Naive B cell (primary cell): Measurements from ENCODE around the gene EHBP1L1. TPM values are rescaled to one million over a fixed set of nuclear protein-coding genes. Genes with fewer than 3 reads are reported as not detected.
A peak's percentile ranks its signal among the peaks of the same experiment; 100 is the strongest.

ENCODE experiments used
- ATAC-seq, 2 donors: fragments of 150-1000 bp; cut with Tn5 transposase; 2 replicates each; pipeline ENCODE4 v1.10.0; 2021; ENCODE audit warnings: low read depth in 2 of 2, mild to moderate bottlenecking in 2 of 2, moderate library complexity in 2 of 2
- DNase-seq: peaks from one replicate; pipeline ENCODE4 v3.0.0; 2022
- H3K27ac Mint-ChIP-seq, 6 donors: one replicate each; pipeline ENCODE4 v1.8.0; 2020 to 2022; ENCODE audit warnings: mild to moderate bottlenecking in 6 of 6, mixed read lengths in 6 of 6, moderate library complexity in 5 of 6, inconsistent platforms in 2 of 6
- H3K27me3 Mint-ChIP-seq, 3 donors: one replicate each; pipeline ENCODE4 v1.8.0; 2021 to 2022; ENCODE audit warnings: mixed read lengths in 3 of 3, mild to moderate bottlenecking in 1 of 3
- H3K36me3 Mint-ChIP-seq, 2 donors: one replicate each; pipeline ENCODE4 v1.8.0; 2020 to 2022; ENCODE audit warnings: mixed read lengths in 2 of 2, inconsistent platforms in 1 of 2, mild to moderate bottlenecking in 1 of 2
- H3K4me1 Mint-ChIP-seq, 3 donors: one replicate each; pipeline ENCODE4 v1.8.0; 2020 to 2022; ENCODE audit warnings: mixed read lengths in 3 of 3, inconsistent platforms in 1 of 3, mild to moderate bottlenecking in 1 of 3, moderate library complexity in 1 of 3
- H3K4me3 Mint-ChIP-seq, 8 donors: one replicate each; pipeline ENCODE4 v1.8.0; 2020 to 2022; ENCODE audit warnings: mild to moderate bottlenecking in 8 of 8, mixed read lengths in 8 of 8, moderate library complexity in 8 of 8, inconsistent platforms in 2 of 8
- H3K9me3 Mint-ChIP-seq, 7 donors: one replicate each; pipeline ENCODE4 v1.8.0; 2020 to 2022; ENCODE audit warnings: mixed read lengths in 7 of 7, mild to moderate bottlenecking in 5 of 7, inconsistent platforms in 2 of 7, moderate library complexity in 1 of 7
- polyA plus RNA-seq, 6 donors: library from polyadenylated mRNA; unstranded; fragments of 300-500 nt; fragmentation: Illumina TruSeq; gene quantifications; one replicate each; pipeline ENCODE4 v1.2.3, GENCODE V29; 2021; ENCODE audit warnings: low read depth in 6 of 6

EHBP1L1 gene
- polyA plus RNA-seq, 6 donors from 2014 or later = 5.5 to 18.3 (median 11.6) TPM

DNA sequence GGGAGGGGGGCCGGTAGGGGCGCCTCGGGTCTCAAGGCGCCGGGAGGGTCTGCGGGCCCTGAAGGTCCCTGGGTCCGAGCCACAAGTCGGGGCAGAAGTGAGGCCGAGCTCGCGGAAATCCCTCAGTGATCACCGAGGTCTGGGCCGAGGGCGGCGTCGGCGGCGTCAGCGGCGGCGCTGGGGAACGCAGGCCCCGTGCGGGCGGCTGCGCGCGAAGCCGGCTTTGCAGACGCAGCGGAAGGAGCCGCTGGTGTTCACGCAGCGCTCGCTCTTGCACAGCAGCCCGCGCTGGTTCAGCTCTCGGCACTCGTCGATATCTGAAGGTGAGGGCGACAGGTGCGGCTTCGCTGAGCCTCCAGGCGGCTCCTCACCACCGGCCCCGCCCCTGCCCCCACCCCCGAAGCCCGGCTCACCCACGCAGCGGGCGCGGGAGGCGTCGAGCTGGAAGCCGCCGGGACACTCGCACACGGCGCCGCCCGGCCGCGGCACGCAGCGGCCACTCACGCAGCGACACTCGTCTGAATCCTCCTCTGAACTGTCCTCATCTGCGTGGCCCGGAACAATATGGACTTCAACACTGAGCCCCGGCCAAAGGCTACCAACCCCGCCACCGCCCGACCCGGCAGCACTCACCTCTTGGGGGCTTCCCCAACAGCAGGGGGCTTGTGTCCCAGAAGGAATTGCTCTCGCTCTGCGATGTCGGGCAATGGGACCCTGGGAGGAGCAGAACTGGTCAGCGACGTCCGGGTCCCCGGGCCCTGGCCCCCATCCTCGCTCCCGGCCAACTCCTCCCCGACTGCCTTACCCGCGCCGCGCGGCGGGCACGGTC is 36.7 kb upstream of the EHBP1L1 start:
- ATAC-seq (no peak), DNase-seq (no peak)
- Mint-ChIP-seq H3K36me3 (no peaks in the 10 kb centered on the region), H3K9me3 (no peaks in the 10 kb centered on the region), H3K4me1 (peaks cover 26 to 38% (median 37%) of the 10 kb centered on the region in 3 donors), H3K27ac (peak overlapping the region in 2 of 6 donors; percentile 61 to 97), H3K4me3 (peak overlapping the region in 6 of 8 donors; percentile 15 to 79 (median 65)), H3K27me3 (no peaks in the 10 kb centered on the region)

DNA sequence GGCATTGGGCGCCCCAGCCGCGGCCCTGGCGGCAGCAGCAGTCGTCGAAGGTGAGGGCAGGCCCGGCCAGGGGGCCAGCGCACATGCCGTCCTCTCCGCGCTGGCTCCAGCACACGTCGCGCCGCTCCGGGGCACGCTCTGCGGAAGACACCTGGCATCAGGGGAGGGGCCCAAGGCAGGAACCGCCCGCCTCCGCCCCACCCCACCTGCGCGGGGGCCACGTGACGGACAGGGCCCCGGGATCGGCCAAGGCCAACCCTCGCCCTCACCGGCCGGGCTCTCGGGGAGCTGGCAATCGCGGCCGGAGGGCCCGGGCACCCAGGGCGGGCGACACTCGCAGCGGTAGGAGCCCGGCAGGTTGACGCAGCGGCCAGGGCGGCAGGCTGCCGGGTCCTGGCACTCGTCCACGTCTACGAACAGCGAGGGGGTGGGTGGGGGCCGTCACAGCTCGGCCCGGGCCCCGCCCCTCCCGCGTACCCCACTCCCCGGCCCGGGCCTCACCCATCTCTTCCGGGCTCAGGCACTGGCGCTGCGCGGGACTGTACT is 36.0 kb upstream of the EHBP1L1 start:
- Mint-ChIP-seq H3K9me3 (no peaks in the 10 kb centered on the region), H3K4me3 (peak overlapping the region; percentile 79 to 95 (median 90)), H3K27me3 (no peaks in the 10 kb centered on the region), H3K36me3 (no peaks in the 10 kb centered on the region), H3K4me1 (peaks cover 27 to 40% (median 39%) of the 10 kb centered on the region in 3 donors), H3K27ac (peak overlapping the region; percentile 66 to 99 (median 94))
- ATAC-seq (peak; percentile 71 to 74), DNase-seq (no peak)

DNA sequence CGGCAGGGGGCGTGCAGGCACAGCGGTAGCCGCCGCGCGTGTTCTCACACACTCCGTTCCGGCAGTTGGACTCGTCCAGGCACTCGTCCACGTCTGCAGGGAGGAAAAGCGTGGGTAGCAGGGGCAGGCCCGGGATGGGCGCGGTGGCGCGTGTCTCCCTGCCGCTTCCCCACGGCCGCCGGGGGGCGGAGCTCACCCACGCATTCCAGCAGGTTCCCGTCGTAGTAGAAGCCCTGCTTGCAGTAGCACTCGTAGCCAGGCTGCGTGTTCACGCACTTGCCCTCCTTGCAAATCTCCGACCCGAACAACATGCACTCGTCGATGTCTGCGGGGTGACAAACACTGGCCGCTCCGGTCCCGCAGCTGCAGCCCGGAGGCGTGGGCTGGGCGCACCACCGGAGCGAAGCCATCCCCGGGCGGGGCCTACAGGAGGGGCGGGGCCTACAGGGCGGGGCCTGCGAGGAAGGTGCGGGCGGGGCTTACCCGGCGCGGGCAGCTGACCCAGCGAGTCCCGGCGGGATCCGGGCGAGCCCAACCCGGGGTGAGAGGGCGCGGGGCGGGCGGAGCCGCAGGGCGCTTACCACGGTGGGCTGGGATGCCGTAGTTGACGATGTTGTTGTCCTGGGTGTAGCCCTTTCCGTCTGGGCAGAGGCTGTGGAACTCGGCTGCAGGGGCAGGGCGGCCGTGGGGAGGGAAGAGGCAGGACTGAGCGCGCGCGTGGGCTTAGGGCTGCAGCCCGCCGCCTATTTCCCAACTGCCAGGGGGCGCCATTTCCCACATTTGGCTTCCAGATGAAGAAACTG is 35.4 kb upstream of the EHBP1L1 start:
- ATAC-seq = peak; percentile 72 to 79

DNA sequence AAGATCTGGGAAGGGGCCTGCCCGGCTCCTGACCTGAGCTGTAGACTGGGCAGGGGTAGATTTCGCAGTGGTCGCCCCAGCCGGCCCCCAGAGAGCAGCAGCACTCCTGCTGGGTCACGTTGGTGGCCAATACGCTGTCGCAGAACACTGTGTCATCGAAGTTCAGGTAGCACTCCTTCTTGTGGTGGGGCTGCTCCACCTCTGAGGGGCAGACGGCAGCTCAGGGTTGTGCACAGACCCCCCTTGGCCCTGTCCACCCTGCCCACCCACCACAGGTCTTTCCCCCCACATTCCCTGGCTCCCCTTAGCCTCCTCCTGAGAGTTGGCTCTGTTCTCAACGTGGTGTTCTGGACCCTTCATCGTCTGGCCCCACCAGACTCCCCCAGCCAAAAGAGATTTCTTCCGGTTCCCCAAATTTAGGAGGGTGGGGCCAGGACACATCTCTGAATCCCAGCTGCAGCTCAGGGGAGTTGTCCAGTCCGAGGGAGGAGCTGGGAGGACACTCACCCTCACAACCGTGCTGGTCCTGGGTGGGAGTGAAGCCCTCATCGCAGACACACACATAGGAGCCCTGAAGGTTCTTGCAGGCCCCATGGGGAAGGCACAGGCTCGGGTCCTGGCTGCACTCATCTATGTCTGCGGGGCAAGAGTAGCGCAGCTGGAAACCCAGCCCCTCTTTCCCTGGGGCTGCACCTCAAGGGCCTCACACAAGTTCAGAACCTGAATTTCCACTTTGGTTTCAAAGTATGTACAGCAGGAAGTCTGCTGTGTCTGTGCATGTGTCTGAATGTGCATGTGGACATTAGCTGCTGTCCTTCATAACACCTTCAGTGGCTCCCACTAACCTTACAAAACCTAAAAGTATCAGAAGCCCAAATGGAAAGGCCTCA is 34.5 kb upstream of the EHBP1L1 start:
- Mint-ChIP-seq H3K4me1 (peaks cover 42 to 53% (median 53%) of the 10 kb centered on the region in 3 donors), H3K27ac (peak overlapping the region; percentile 91 to 99 (median 96)), H3K27me3 (no peaks in the 10 kb centered on the region), H3K36me3 (no peaks in the 10 kb centered on the region), H3K9me3 (no peaks in the 10 kb centered on the region), H3K4me3 (peak overlapping the region; percentile 79 to 95 (median 90))
- no peak for DNase-seq
- no peak for ATAC-seq

More for the DNA sequence above, 35.4 kb upstream of the EHBP1L1 start:
- H3K4me3 Mint-ChIP-seq = peak overlapping the region; percentile 79 to 95 (median 90)
- no peaks in the 10 kb centered on the region for H3K36me3 Mint-ChIP-seq
- no peaks in the 10 kb centered on the region for H3K27me3 Mint-ChIP-seq
- peak overlapping the region; percentile 91 to 99 (median 94) for H3K27ac Mint-ChIP-seq
- peak; percentile 91 for DNase-seq
- H3K4me1 Mint-ChIP-seq = peaks cover 34 to 47% (median 45%) of the 10 kb centered on the region in 3 donors
- no peaks in the 10 kb centered on the region for H3K9me3 Mint-ChIP-seq

GRCh38 chr11:65542738-65543390 is 33.0 kb upstream of the EHBP1L1 start:
- ATAC-seq = no peak
- H3K4me1 Mint-ChIP-seq = peaks cover 48 to 61% (median 58%) of the 10 kb centered on the region in 3 donors
- H3K36me3 Mint-ChIP-seq = no peaks in the 10 kb centered on the region
- DNase-seq = no peak
- no peaks in the 10 kb centered on the region for H3K9me3 Mint-ChIP-seq
- H3K4me3 Mint-ChIP-seq = peak overlapping the region in 3 of 8 donors; percentile 46 to 92 (median 70)
- no peaks in the 10 kb centered on the region for H3K27me3 Mint-ChIP-seq
- H3K27ac Mint-ChIP-seq = peak overlapping the region; percentile 46 to 98 (median 87)

GRCh38 chr11:65545853-65546216 is 30.0 kb upstream of the EHBP1L1 start:
- H3K27ac Mint-ChIP-seq = peak overlapping the region; percentile 97 to 99 (median 98)
- ATAC-seq (peak in 1 of 2 donors; percentile 0), DNase-seq (no peak)
- no peaks in the 10 kb centered on the region for H3K36me3 Mint-ChIP-seq
- peak overlapping the region; percentile 57 to 93 (median 82) for H3K4me3 Mint-ChIP-seq
- peaks cover 62 to 77% (median 69%) of the 10 kb centered on the region in 3 donors for H3K4me1 Mint-ChIP-seq
- H3K27me3 Mint-ChIP-seq = no peaks in the 10 kb centered on the region
- no peaks in the 10 kb centered on the region for H3K9me3 Mint-ChIP-seq

DNA sequence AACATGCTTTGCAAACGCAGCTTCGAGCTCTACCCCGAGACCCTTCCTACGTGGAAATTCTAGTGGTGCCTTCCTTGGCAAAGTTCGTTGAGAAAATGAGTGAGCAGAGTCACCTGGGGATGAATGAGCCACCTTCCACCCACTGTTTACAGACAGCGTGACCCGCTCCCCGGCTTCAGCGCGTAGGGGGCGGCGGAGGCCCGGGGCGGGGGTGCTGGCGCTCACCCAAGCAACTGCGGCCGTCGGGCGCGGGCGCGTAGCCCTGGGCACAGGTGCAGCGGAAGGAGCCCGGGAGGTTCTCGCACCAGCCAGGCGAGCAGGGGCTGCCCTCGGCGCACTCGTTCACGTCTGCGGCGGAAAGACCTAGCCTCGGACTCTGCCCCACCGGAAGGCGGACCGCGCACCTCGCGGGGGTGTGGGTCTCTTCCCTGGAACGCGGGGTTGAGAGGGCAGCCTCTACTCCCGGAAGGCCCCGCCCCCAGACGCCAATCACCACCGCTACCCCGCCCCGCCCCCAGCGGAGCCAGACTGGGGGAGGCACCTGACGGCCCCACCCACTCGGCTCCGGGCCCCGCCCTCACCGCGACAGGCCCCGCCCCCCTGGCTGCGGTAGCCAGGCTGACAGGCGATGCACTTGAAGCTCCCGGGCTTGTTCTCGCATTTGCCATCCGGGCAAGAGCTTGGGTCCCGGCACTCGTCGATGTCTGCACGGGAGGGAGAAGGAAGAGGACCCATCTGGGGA is 29.5 kb upstream of the EHBP1L1 start:
- ATAC-seq (peak; percentile 87 to 92), DNase-seq (peak; percentile 99)
- H3K27ac Mint-ChIP-seq = peak overlapping the region; percentile 97 to 99 (median 98)
- H3K4me1 Mint-ChIP-seq = peaks cover 62 to 76% (median 69%) of the 10 kb centered on the region in 3 donors
- no peaks in the 10 kb centered on the region for H3K9me3 Mint-ChIP-seq
- H3K36me3 Mint-ChIP-seq = no peaks in the 10 kb centered on the region
- peak overlapping the region; percentile 57 to 93 (median 84) for H3K4me3 Mint-ChIP-seq
- no peaks in the 10 kb centered on the region for H3K27me3 Mint-ChIP-seq

DNA sequence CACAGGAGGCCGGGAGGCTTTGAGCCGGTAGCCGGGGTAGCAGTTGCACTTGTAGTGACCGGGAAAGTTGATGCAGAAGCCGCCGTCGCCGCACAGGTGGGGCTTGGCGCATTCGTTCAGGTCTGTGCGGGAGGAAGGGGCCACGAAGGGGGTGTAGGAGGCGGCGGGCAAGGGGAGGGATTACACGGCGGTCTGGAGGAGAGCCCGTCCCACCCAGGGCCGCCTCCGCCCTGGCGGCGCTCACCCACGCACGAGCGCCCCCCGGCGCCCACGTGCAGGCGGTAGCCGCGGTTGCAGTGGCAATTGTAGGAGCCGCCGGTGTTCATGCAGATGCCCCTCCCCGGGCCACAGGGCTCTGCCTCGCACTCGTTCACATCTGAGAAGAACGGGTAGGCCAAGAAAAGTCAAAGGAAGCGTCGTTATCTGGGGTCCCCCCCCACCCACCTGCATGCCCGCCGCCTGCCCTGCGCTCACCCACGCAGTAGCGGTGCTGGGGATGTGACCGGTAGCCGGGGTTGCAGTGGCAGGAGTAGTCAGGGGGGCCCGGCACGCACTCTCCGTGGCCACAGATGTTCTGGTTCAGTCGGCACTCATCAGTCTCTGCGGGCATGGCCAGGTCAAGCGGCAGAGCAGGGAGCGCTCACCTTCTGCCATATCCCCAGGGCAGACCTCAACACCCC is 28.3 kb upstream of the EHBP1L1 start:
- DNase-seq = no peak
- peaks cover 67 to 76% (median 70%) of the 10 kb centered on the region in 3 donors for H3K4me1 Mint-ChIP-seq
- H3K9me3 Mint-ChIP-seq = peaks cover 0 to 1% (median 0%) of the 10 kb centered on the region in 7 donors
- peak overlapping the region in 4 of 6 donors; percentile 54 to 99 (median 92) for H3K27ac Mint-ChIP-seq
- no peak for ATAC-seq
- no peaks in the 10 kb centered on the region for H3K36me3 Mint-ChIP-seq
- H3K27me3 Mint-ChIP-seq = no peaks in the 10 kb centered on the region
- H3K4me3 Mint-ChIP-seq = peak overlapping the region in 7 of 8 donors; percentile 51 to 93 (median 82)

DNA sequence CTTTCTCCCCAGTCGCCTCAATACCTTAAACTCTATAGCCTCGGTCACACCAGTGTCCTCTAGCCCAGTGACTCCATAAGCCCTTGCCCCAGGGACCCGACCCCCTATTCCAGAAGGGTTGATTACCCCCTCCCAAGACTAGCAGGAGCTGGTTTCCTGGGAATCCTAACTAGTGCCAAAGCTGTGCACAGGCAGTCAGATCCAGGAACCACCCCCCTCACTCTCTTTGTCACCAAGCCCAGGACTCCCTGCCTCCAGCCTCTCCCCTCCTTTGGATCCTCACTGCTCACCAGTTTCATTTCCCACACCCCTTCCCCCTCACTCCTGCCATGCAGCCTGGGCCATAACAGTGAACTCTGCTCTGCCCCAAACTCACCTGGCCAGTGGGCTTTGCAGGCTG is 27.5 kb upstream of the EHBP1L1 start:
- Mint-ChIP-seq H3K27me3 (no peaks in the 10 kb centered on the region), H3K4me1 (peaks cover 69 to 71% (median 70%) of the 10 kb centered on the region in 3 donors), H3K9me3 (peaks cover 0 to 1% (median 0%) of the 10 kb centered on the region in 7 donors), H3K27ac (peak overlapping the region in 4 of 6 donors; percentile 60 to 97 (median 90)), H3K4me3 (peak overlapping the region; percentile 30 to 86 (median 71)), H3K36me3 (no peaks in the 10 kb centered on the region)
- no peak for ATAC-seq
- no peak for DNase-seq

- H3K9me3 Mint-ChIP-seq = peaks cover 0 to 1% (median 0%) of the 10 kb centered on the region in 7 donors
- H3K27ac Mint-ChIP-seq = peak overlapping the region in 3 of 6 donors; percentile 33 to 97 (median 82)
- H3K4me1 Mint-ChIP-seq = peaks cover 63 to 66% (median 65%) of the 10 kb centered on the region in 3 donors
- peak overlapping the region in 6 of 8 donors; percentile 8 to 86 (median 74) for H3K4me3 Mint-ChIP-seq
- no peaks in the 10 kb centered on the region for H3K36me3 Mint-ChIP-seq
- DNase-seq = no peak
- no peak for ATAC-seq
- H3K27me3 Mint-ChIP-seq = no peaks in the 10 kb centered on the region
Observed at GRCh38 chr11:65549096-65549495, 26.8 kb upstream of the EHBP1L1 start.
